H1 (cell line): ENCODE measurements around the gene WWP2. TPM values are rescaled to one million over a fixed set of nuclear protein-coding genes. Genes with fewer than 3 reads are reported as not detected.

Source experiments
- CTCF ChIA-PET: fragments of 300-600 bp; sonication (Branson Sonifier 250); formaldehyde crosslinking; loops from one replicate; lab custom pipeline; 2021; ENCODE audit not compliant: partially characterized antibody; lab: Charles Lee
- POLR2A ChIA-PET: fragments of 300-600 bp; sonication (Branson Sonifier 250); formaldehyde crosslinking; loops from one replicate; lab custom pipeline; 2021; ENCODE audit warnings: inconsistent platforms; ENCODE audit not compliant: partially characterized antibody; lab: Charles Lee
- DNase-seq, 2 experiments: peaks; one replicate each; pipeline versions ENCODE4 v3.0.0 to v3.0.0-alpha.2; 2010 to 2022; ENCODE audit warnings: low spot score in 2 of 2, low read depth in 1 of 2, mixed read lengths in 1 of 2
- FAIRE-seq: peaks from 2 replicates; lab custom pipeline; 2011; peaks lifted over from hg19 to GRCh38; lab: Jason Lieb, UNC
- H2AFZ ChIP-seq: 2 replicates; pipeline ENCODE4 v1.8.1; 2012; ENCODE audit warnings: low read length, inconsistent platforms
- H2AK5ac ChIP-seq: 2 replicates; pipeline ENCODE4 v1.6.1; 2013; ENCODE audit warnings: low read depth, low read length
- H2BK120ac ChIP-seq: replicated peaks from 2 replicates; pipeline ENCODE3; 2013; ENCODE audit warnings: low read depth, low read length, inconsistent platforms
- H2BK12ac ChIP-seq: 2 replicates; pipeline ENCODE4 v1.6.1; 2013; ENCODE audit warnings: low read depth, low read length
- H2BK15ac ChIP-seq: 2 replicates; pipeline ENCODE4 v1.6.1; 2013; ENCODE audit warnings: low read length
- H2BK20ac ChIP-seq: 2 replicates; pipeline ENCODE4 v1.6.1; 2013; ENCODE audit warnings: low read length
- H2BK5ac ChIP-seq: 2 replicates; pipeline ENCODE4 v1.6.1; 2013; ENCODE audit warnings: low read depth, low read length
- H3K14ac ChIP-seq: 2 replicates; pipeline ENCODE4 v1.6.1; 2013; ENCODE audit warnings: inconsistent platforms; ENCODE audit not compliant: insufficient read length
- H3K18ac ChIP-seq: 2 replicates; pipeline ENCODE4 v1.6.1; 2013; ENCODE audit warnings: low read length; ENCODE audit errors: extremely low read depth
- H3K23ac ChIP-seq: 2 replicates; pipeline ENCODE4 v1.6.1; 2013; ENCODE audit warnings: inconsistent platforms; ENCODE audit not compliant: insufficient read length
- H3K23me2 ChIP-seq: 2 replicates; pipeline ENCODE4 v1.6.1; 2013; ENCODE audit warnings: low read depth, low read length
- H3K27ac ChIP-seq: 2 replicates; pipeline ENCODE4 v1.6.1; 2011; ENCODE audit warnings: low read depth, low read length, inconsistent platforms
- H3K27me3 ChIP-seq, 4 experiments: replicated peaks in 1 of 4; 1 replicate in 1 of 4; 2 replicates in 3 of 4; pipeline versions ENCODE4 v1.6.1 to v1.8.1; 2011 to 2013; ENCODE audit warnings: low read length in 3 of 4, mild to moderate bottlenecking in 3 of 4, inconsistent platforms in 2 of 4, mixed read lengths in 2 of 4, moderate library complexity in 1 of 4; ENCODE audit not compliant: control insufficient read depth in 3 of 4, insufficient read depth in 3 of 4; ENCODE audit errors: extremely low read depth in 1 of 4
- H3K36me3 ChIP-seq, 4 experiments: 2 replicates each; pipeline versions ENCODE4 v1.6.1 to v1.8.1; 2011 to 2013; ENCODE audit warnings: mild to moderate bottlenecking in 4 of 4, low read length in 3 of 4, moderate library complexity in 2 of 4, control low read depth in 1 of 4, inconsistent platforms in 1 of 4; ENCODE audit not compliant: insufficient read depth in 4 of 4, control insufficient read depth in 2 of 4
- H3K4ac ChIP-seq: replicated peaks from 2 replicates; pipeline ENCODE3; 2013; ENCODE audit warnings: low read length, low read depth, mixed read lengths, inconsistent platforms; ENCODE audit not compliant: insufficient read length
- H3K4me1 ChIP-seq, 4 experiments: replicated peaks in 1 of 4; 1 replicate in 1 of 4; 2 replicates in 3 of 4; pipeline versions ENCODE4 v1.6.1 to v1.8.1; 2011 to 2013; ENCODE audit warnings: low read length in 3 of 4, inconsistent platforms in 2 of 4, mixed read lengths in 1 of 4; ENCODE audit not compliant: insufficient read depth in 4 of 4, control insufficient read depth in 3 of 4
- H3K4me2 ChIP-seq, 2 experiments: 2 replicates each; pipeline versions ENCODE4 v1.6.1 to v1.8.1; 2011 to 2013; ENCODE audit warnings: low read depth in 2 of 2, low read length in 2 of 2, control low read depth in 1 of 2, inconsistent platforms in 1 of 2, mild to moderate bottlenecking in 1 of 2; ENCODE audit not compliant: insufficient read depth in 1 of 2
- H3K4me3 ChIP-seq, 4 experiments: fragments of 200-600, 300-600 bp in 1 of 4; sonication (generic), shearing (Covaris generic), sonication (Bioruptor Twin) in 1 of 4; 2 replicates each; pipeline versions ENCODE4 v1.5.1 to v1.8.1; 2011 to 2016; ENCODE audit warnings: low read length in 4 of 4, low read depth in 3 of 4, control low read depth in 2 of 4, inconsistent platforms in 2 of 4, mild to moderate bottlenecking in 2 of 4, mixed read lengths in 1 of 4, moderate library complexity in 1 of 4; ENCODE audit not compliant: insufficient read depth in 2 of 4; ENCODE audit errors: extremely low read depth in 1 of 4
- H3K56ac ChIP-seq: replicated peaks from 2 replicates; pipeline ENCODE3; 2013; ENCODE audit warnings: low read depth, mild to moderate bottlenecking, mixed read lengths, low read length, inconsistent platforms; ENCODE audit not compliant: insufficient read length
- H3K79me1 ChIP-seq: 2 replicates; pipeline ENCODE4 v1.6.1; 2013; ENCODE audit warnings: low read depth, low read length, control low read depth
- H3K79me2 ChIP-seq, 2 experiments: 2 replicates each; pipeline versions ENCODE4 v1.6.1 to v1.8.1; 2012 to 2013; ENCODE audit warnings: low read length in 2 of 2, mild to moderate bottlenecking in 2 of 2, inconsistent platforms in 1 of 2; ENCODE audit not compliant: insufficient read depth in 2 of 2, control insufficient read depth in 1 of 2
- H3K9ac ChIP-seq, 4 experiments: replicated peaks in 1 of 4; 1 replicate in 1 of 4; 2 replicates in 3 of 4; pipeline versions ENCODE4 v1.6.1 to v1.8.1; 2011 to 2013; ENCODE audit warnings: low read depth in 3 of 4, low read length in 3 of 4, control low read depth in 2 of 4, mild to moderate bottlenecking in 2 of 4, moderate library complexity in 2 of 4, inconsistent platforms in 1 of 4; ENCODE audit errors: extremely low read depth in 1 of 4
- H3K9me3 ChIP-seq, 2 experiments: 2 replicates each; pipeline versions ENCODE4 v1.6.1 to v1.8.1; 2012 to 2013; ENCODE audit warnings: mild to moderate bottlenecking in 2 of 2, moderate library complexity in 2 of 2, control low read depth in 1 of 2, inconsistent platforms in 1 of 2, low read depth in 1 of 2, low read length in 1 of 2, mixed read lengths in 1 of 2; ENCODE audit not compliant: insufficient read depth in 2 of 2
- H4K20me1 ChIP-seq, 2 experiments: replicated peaks in 1 of 2; 2 replicates each; pipeline versions ENCODE3 to v1.8.1; 2011 to 2013; ENCODE audit warnings: inconsistent platforms in 2 of 2, low read length in 2 of 2, mild to moderate bottlenecking in 1 of 2; ENCODE audit not compliant: insufficient read depth in 2 of 2, control insufficient read depth in 1 of 2
- H4K5ac ChIP-seq: 2 replicates; pipeline ENCODE4 v1.6.1; 2013; ENCODE audit warnings: low read length, low read depth, mixed read lengths, inconsistent platforms; ENCODE audit not compliant: insufficient read length
- H4K8ac ChIP-seq: 2 replicates; pipeline ENCODE4 v1.8.0; 2013; ENCODE audit warnings: mild to moderate bottlenecking, moderate library complexity, low read length, inconsistent platforms; ENCODE audit not compliant: insufficient read depth; ENCODE audit errors: extremely low read depth
- H4K91ac ChIP-seq: replicated peaks from 2 replicates; pipeline ENCODE3; 2013; ENCODE audit warnings: low read length, mixed read lengths, inconsistent platforms; ENCODE audit not compliant: insufficient read length
- CEBPB ChIP-seq: IDR thresholded peaks from 2 replicates; pipeline ENCODE4 v1.6.1; 2012; ENCODE audit warnings: low read depth, low read length
- EP300 ChIP-seq, 2 experiments: IDR thresholded peaks; 1 replicate in 1 of 2; 2 replicates in 1 of 2; pipeline ENCODE4 v1.6.1; 2011 to 2012; ENCODE audit warnings: low read depth in 2 of 2, low read length in 2 of 2, mild to moderate bottlenecking in 2 of 2, borderline replicate concordance in 1 of 2, inconsistent platforms in 1 of 2, moderate library complexity in 1 of 2
- HDAC2 ChIP-seq, 2 experiments: fragments of 300-600 bp in 1 of 2; sonication (generic) in 1 of 2; IDR thresholded peaks; 2 replicates each; pipeline ENCODE4 v1.6.1; 2011 to 2012; ENCODE audit warnings: low read depth in 2 of 2, low read length in 2 of 2, mild to moderate bottlenecking in 2 of 2, moderate library complexity in 2 of 2, borderline replicate concordance in 1 of 2, inconsistent platforms in 1 of 2
- JUN ChIP-seq: IDR thresholded peaks from 2 replicates; pipeline ENCODE4 v1.6.1; 2011; ENCODE audit warnings: low read depth, mild to moderate bottlenecking, improper control_type of control experiment, low read length
- KDM4A ChIP-seq: IDR thresholded peaks from one replicate; pipeline ENCODE4 v1.7.1; 2012; ENCODE audit warnings: low read depth, mild to moderate bottlenecking, moderate library complexity, low read length, inconsistent platforms; ENCODE audit not compliant: severe bottlenecking
- SP4 ChIP-seq: IDR thresholded peaks from 2 replicates; pipeline ENCODE4 v1.6.1; 2012; ENCODE audit warnings: low read length, inconsistent platforms
- WGBS, 2 experiments: shearing (Covaris generic) in 1 of 2; methylation state at CpG; one replicate each; pipeline versions ENCODE4 v1.1.6 to v1.1.7; 2013 to 2015; ENCODE audit warnings: low lambda C conversion rate in 2 of 2, mixed read lengths in 2 of 2, inconsistent platforms in 1 of 2, low coverage in 1 of 2, missing lambda C conversion rate in 1 of 2; ENCODE audit not compliant: insufficient replicate concordance in 2 of 2, insufficient coverage in 1 of 2, insufficient read length in 1 of 2; ENCODE audit errors: extremely low coverage in 1 of 2, missing lambda C conversion rate in 1 of 2; 5-methylcytosine and 5-hydroxymethylcytosine counted together
- polyA plus RNA-seq, 7 experiments: library from polyadenylated mRNA; depleted of rRNA in 3 of 7; stranded (reverse) in 5 of 7; unstranded in 2 of 7; fragments of >200 nt in 5 of 7; fragments of 200-250 nt in 2 of 7; gene quantifications; 1 replicate in 5 of 7; 2 replicates in 1 of 7; 4 replicates in 1 of 7; pipeline versions ENCODE4 v1.2.1 to v1.2.3, GENCODE V29; 2011 to 2013; ENCODE audit warnings: missing spikeins in 2 of 7, mixed read lengths in 2 of 7
- total RNA-seq: library from RNA; stranded (reverse); fragmentation: NEBNext Ultra II Directional; extraction: Animal tissue kit (Norgen Biotek cat#: 25700); gene quantifications from 2 replicates; pipeline ENCODE4 v1.2.1, GENCODE V29; 2021

WWP2 gene
- total and polyA plus RNA-seq, 2 of the 8 experiments (the other 6 are each of a cell fraction or from before 2014, with no cell fraction given), result 14.1 to 42.2 TPM

DNA sequence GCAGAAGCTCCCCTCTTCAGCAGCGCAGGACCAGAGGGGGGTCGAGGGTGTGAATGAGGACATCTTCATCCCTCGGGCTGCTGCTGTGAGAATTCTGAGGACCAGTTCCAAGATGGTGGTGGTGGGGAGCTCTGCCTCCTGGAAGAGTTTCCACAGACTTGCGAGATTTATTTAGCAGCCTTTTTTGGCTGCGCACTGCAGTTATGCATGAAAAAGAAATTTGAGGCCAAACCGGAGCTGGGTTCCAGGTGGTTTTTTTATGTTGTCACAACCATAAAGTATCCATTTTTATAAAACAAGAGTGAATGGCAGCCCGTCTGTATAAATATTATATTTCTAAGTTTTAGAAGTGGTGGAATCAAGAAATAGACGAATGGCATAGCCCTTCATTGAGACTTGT lies 112.1 kb downstream of the WWP2 start:
- Histone ChIP-seq H2BK120ac (no peak overlapping the region), H2BK5ac (no peak overlapping the region), H2BK20ac (no peak overlapping the region), H2BK15ac (no peak overlapping the region), H3K23me2 (no peaks in the 10 kb centered on the region), H3K36me3 (peaks cover 0 to 4% (median 2%) of the 10 kb centered on the region in 4 experiments; a peak in 4 of 8 replicates), H2BK12ac (no peak overlapping the region), H3K9ac (no peak overlapping the region), H3K4ac (no peak overlapping the region), H2AK5ac (no peak overlapping the region), H3K79me1 (0 out of 2 replicates have a peak, but pooled peaks cover 3% of the 10 kb centered on the region), H2AFZ (no peak overlapping the region), H3K18ac (no peak overlapping the region), H4K20me1 (no peaks in the 10 kb centered on the region), H3K4me3 (no peak overlapping the region), H3K23ac (no peak overlapping the region), H4K5ac (no peak overlapping the region), H3K27me3 (no peaks in the 10 kb centered on the region), H3K79me2 (no peaks in the 10 kb centered on the region), H4K91ac (no peak overlapping the region), H4K8ac (no peak overlapping the region), H3K14ac (no peak overlapping the region), H3K4me2 (no peak overlapping the region), H3K56ac (no peak overlapping the region), H3K9me3 (no peaks in the 10 kb centered on the region), H3K27ac (no peak overlapping the region), H3K4me1 (no peaks in the 10 kb centered on the region)
- no peak for TF ChIP-seq HDAC2 (IDR thresholded peaks at IDR 0.05; ENCODE audit: borderline replicate concordance in 1 of 2, low read depth in 2 of 2, low read length in 2 of 2)
- no peak for TF ChIP-seq JUN
- no peak for TF ChIP-seq SP4
- no peak for TF ChIP-seq EP300 (IDR thresholded peaks at IDR 0.05; ENCODE audit: borderline replicate concordance in 1 of 2, low read depth in 2 of 2, low read length in 2 of 2)
- no peak for TF ChIP-seq KDM4A
- no peak for TF ChIP-seq CEBPB
- 84% methylated on average over 8 of the region's 8 CpGs; no CpG with 5 or more reads in 1 of the 2 experiments for WGBS, 2 experiments
- DNase-seq (no peak), FAIRE-seq (no peak)
- CTCF ChIA-PET, result interaction anchor here (0.7 kb wide), 1 partner anchor 165 kb away, joined by 3 read pairs; no protein-coding TSS in a partner anchor
- POLR2A ChIA-PET, result interaction anchor here (0.6 to 1.1 kb wide), 2 partner anchors 9 to 151 kb away, joined by 3 to 4 read pairs; no protein-coding TSS in a partner anchor
